Measurements from ENCODE around the gene SMCP. TPM values are rescaled to one million over a fixed set of nuclear protein-coding genes. Genes with fewer than 3 reads are reported as not detected.
A peak's percentile ranks its signal among the peaks of the same experiment; 100 is the strongest.

Gene SMCP
- total and polyA plus RNA-seq, 2 donors (not counting 1 experiment from before 2014, with no cell fraction given): 0.12 to 0.17 TPM

GRCh38 chr1:152902636-152903035 is 24.5 kb downstream of the SMCP start:
- Histone ChIP-seq H3K36me3 (ENCODE audit: control insufficient read depth, insufficient read depth, low read length) (no peaks in the 10 kb centered on the region), H4K20me1 (ENCODE audit: control insufficient read depth, extremely low read depth, insufficient read depth, low read length) (no peaks in the 10 kb centered on the region), H2AFZ (ENCODE audit: low read length) (no peak overlapping the region), H3K9me3 (ENCODE audit: control insufficient read depth, insufficient read depth, low read depth, low read length) (no peaks in the 10 kb centered on the region), H3K27me3 (ENCODE audit: control insufficient read depth, insufficient read depth, low read length) (peaks cover 2% of the 10 kb centered on the region), H3K4me2 (ENCODE audit: extremely low read depth, insufficient read depth, low read length) (no peak overlapping the region), H3K9ac (ENCODE audit: insufficient read depth, low read length) (no peak overlapping the region), H3K4me1 (ENCODE audit: control insufficient read depth, extremely low read depth, insufficient read depth, low read length) (peaks cover 11% of the 10 kb centered on the region), H3K27ac (ENCODE audit: insufficient read depth, low read length) (no peak overlapping the region), H3K79me2 (ENCODE audit: control insufficient read depth, insufficient read depth, low read length) (no peaks in the 10 kb centered on the region), H3K4me3 (replicated peaks in 1 of 4; ENCODE audit: control extremely low read depth in 1 of 4, insufficient read depth in 1 of 4, low read depth in 3 of 4, low read length in 4 of 4) (no peak overlapping the region)
- DNase-seq (ENCODE audit: low read depth in 2 of 2): no peak
- TF ChIP-seq EZH2 (IDR thresholded peaks at IDR 0.05; ENCODE audit: low read length, missing control alignments): no peak
- TF ChIP-seq CTCF (conservative IDR thresholded peaks at IDR 0.05 in 1 of 2, IDR thresholded peaks at IDR 0.05 in 1 of 2; ENCODE audit: low read depth in 1 of 2, low read length in 2 of 2): no peak

DNA sequence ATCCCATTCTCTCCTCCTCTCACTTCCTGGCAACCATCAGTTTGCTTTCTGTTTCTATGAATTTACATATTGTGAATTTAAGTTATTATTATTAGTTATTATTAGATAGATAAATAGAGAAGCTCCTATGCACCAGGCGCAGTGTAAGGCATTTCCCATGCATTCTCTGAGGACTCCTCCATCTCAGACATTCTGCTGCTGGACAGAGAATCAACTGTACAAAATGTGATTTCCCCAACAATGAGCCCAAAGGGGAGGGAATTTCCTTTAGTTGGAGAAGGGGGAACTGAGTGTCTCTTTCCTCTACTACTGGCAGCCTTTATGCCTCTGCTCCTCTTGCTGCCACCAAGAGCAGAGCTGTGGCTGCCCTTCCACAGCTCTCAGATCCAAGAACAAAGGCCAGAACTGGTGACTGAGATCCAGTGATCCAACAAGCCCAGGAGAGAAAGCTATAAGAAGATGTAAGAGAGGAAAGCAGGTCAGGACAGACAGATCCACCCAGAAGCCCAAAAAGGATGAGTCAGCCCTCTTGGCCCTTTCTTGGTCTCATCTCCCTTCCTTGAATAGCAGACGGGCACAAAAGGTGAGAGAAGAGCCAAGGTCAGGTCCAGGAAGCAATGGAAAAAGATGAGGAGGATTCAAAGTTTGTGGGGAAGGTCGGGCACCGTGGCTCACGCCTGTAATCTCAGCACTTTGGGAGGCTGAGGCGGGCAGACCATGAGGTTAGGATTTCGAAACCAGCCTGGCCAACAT is 26.7 kb downstream of the SMCP start:
- no peak overlapping the region for H2AFZ ChIP-seq (ENCODE audit: low read length)
- TF ChIP-seq CTCF (conservative IDR thresholded peaks at IDR 0.05 in 1 of 2, IDR thresholded peaks at IDR 0.05 in 1 of 2; ENCODE audit: low read depth in 1 of 2, low read length in 2 of 2) (no peak), EZH2 (IDR thresholded peaks at IDR 0.05; ENCODE audit: low read length, missing control alignments) (no peak)
- H4K20me1 ChIP-seq (ENCODE audit: control insufficient read depth, extremely low read depth, insufficient read depth, low read length): no peaks in the 10 kb centered on the region
- no peak overlapping the region for H3K27ac ChIP-seq (ENCODE audit: insufficient read depth, low read length)
- H3K4me1 ChIP-seq (ENCODE audit: control insufficient read depth, extremely low read depth, insufficient read depth, low read length): peaks cover 11% of the 10 kb centered on the region
- no peak overlapping the region for H3K9ac ChIP-seq (ENCODE audit: insufficient read depth, low read length)
- H3K79me2 ChIP-seq (ENCODE audit: control insufficient read depth, insufficient read depth, low read length): no peaks in the 10 kb centered on the region
- no peaks in the 10 kb centered on the region for H3K9me3 ChIP-seq (ENCODE audit: control insufficient read depth, insufficient read depth, low read depth, low read length)
- no peak for DNase-seq (ENCODE audit: low read depth in 2 of 2)
- no peaks in the 10 kb centered on the region for H3K36me3 ChIP-seq (ENCODE audit: control insufficient read depth, insufficient read depth, low read length)
- no peak overlapping the region for H3K4me2 ChIP-seq (ENCODE audit: extremely low read depth, insufficient read depth, low read length)
- peaks cover under 1% of the 10 kb centered on the region for H3K27me3 ChIP-seq (ENCODE audit: control insufficient read depth, insufficient read depth, low read length)
- no peak overlapping the region for H3K4me3 ChIP-seq (replicated peaks in 1 of 4; ENCODE audit: control extremely low read depth in 1 of 4, insufficient read depth in 1 of 4, low read depth in 3 of 4, low read length in 4 of 4)

DNA sequence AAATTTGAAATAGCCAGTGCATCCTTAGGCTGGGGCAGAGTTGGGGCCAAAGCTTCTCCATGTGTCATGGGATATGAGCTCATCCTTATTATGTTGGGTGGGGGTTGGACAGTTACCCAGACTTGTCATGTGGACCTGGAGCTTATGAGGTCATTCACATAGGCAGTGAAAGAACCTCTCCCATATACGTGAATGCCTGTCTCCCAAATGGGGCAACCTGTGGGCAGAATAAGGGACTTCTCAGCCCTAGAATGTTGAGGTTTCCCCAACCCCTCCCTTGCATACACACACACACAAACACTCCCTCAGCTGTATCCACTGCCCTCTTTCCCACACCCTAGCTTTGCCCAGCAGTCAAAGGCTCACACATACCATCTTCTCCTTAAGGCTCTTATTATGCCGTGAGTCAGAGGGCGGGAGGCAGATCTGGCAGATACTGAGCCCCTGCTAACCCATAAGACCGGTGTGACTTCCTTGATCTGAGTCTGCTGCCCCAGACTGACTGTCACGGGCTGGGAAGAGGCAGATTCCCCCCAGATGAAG is 28.0 kb downstream of the SMCP start:
- peak overlapping the region; percentile 70 for H3K4me2 ChIP-seq (ENCODE audit: extremely low read depth, insufficient read depth, low read length)
- peak overlapping the region; percentile 75 for H3K27ac ChIP-seq (ENCODE audit: insufficient read depth, low read length)
- peaks cover 10% of the 10 kb centered on the region for H3K27me3 ChIP-seq (ENCODE audit: control insufficient read depth, insufficient read depth, low read length)
- DNase-seq (ENCODE audit: low read depth in 2 of 2): peak; percentile 7 to 74
- no peak overlapping the region for H3K4me3 ChIP-seq (replicated peaks in 1 of 4; ENCODE audit: control extremely low read depth in 1 of 4, insufficient read depth in 1 of 4, low read depth in 3 of 4, low read length in 4 of 4)
- no peak overlapping the region for H3K9ac ChIP-seq (ENCODE audit: insufficient read depth, low read length)
- peaks cover 11% of the 10 kb centered on the region for H3K4me1 ChIP-seq (ENCODE audit: control insufficient read depth, extremely low read depth, insufficient read depth, low read length)
- H3K79me2 ChIP-seq (ENCODE audit: control insufficient read depth, insufficient read depth, low read length): no peaks in the 10 kb centered on the region
- H3K36me3 ChIP-seq (ENCODE audit: control insufficient read depth, insufficient read depth, low read length): no peaks in the 10 kb centered on the region
- no peaks in the 10 kb centered on the region for H3K9me3 ChIP-seq (ENCODE audit: control insufficient read depth, insufficient read depth, low read depth, low read length)
- H4K20me1 ChIP-seq (ENCODE audit: control insufficient read depth, extremely low read depth, insufficient read depth, low read length): no peaks in the 10 kb centered on the region
- TF ChIP-seq EZH2 (IDR thresholded peaks at IDR 0.05; ENCODE audit: low read length, missing control alignments) (no peak), CTCF (conservative IDR thresholded peaks at IDR 0.05 in 1 of 2, IDR thresholded peaks at IDR 0.05 in 1 of 2; ENCODE audit: low read depth in 1 of 2, low read length in 2 of 2) (no peak)
- H2AFZ ChIP-seq (ENCODE audit: low read length): no peak overlapping the region
